Measurements from ENCODE around the gene ADK.
"Not testable (repeated sequence)": the region's sequence is repeated elsewhere in the genome, so short reads cannot be mapped to it uniquely, and the experiment has no call there.

ADK gene

GRCh38 chr10:74347522-74347921 is 196.5 kb downstream of the ADK start:
- Histone ChIP-seq H4K20me1 (ENCODE audit: insufficient read depth, low read length, poor library complexity, severe bottlenecking) (no peaks in the 10 kb centered on the region), H3K4me2 (ENCODE audit: low read depth, low read length, poor library complexity, severe bottlenecking) (no peak overlapping the region), H3K79me2 (ENCODE audit: insufficient read depth, low read length) (no peaks in the 10 kb centered on the region), H3K9me2 (replicated peaks; ENCODE audit: low read depth, low read length) (no peaks in the 10 kb centered on the region), H3K4me1 (ENCODE audit: insufficient read depth, low read length, poor library complexity, severe bottlenecking) (no peaks in the 10 kb centered on the region), H3K9ac (ENCODE audit: low read depth, low read length, poor library complexity, severe bottlenecking) (no peak overlapping the region), H2AFZ (ENCODE audit: low read length) (no peak overlapping the region), H3K36me3 (ENCODE audit: insufficient read depth, low read length) (no peaks in the 10 kb centered on the region), H3K27me3 (ENCODE audit: insufficient read depth, low read length, poor library complexity, severe bottlenecking) (no peaks in the 10 kb centered on the region), H3F3A (ENCODE audit: low read depth) (no peaks in the 10 kb centered on the region), H3K9me3 (ENCODE audit: insufficient read depth, low read depth, low read length) (peaks cover 9% of the 10 kb centered on the region; the same call in 1 of the 2 replicates), H3K4me3 (ENCODE audit: low read length, poor library complexity, severe bottlenecking) (no peak overlapping the region)
- TF ChIP-seq EZH2phosphoT487 (IDR thresholded peaks at IDR 0.05; ENCODE audit: borderline replicate concordance): no peak
- no peak for TF ChIP-seq CTCF (conservative IDR thresholded peaks at IDR 0.05; ENCODE audit: low read length)

- H3K79me2 ChIP-seq (ENCODE audit: insufficient read depth, low read length); H3K4me3 ChIP-seq (ENCODE audit: low read length, poor library complexity, severe bottlenecking); H3K4me1 ChIP-seq (ENCODE audit: insufficient read depth, low read length, poor library complexity, severe bottlenecking); H3K36me3 ChIP-seq (ENCODE audit: insufficient read depth, low read length); H2AFZ ChIP-seq (ENCODE audit: low read length); H3K9me3 ChIP-seq (ENCODE audit: insufficient read depth, low read depth, low read length); H3K27me3 ChIP-seq (ENCODE audit: insufficient read depth, low read length, poor library complexity, severe bottlenecking); H3F3A ChIP-seq (ENCODE audit: low read depth); H3K4me2 ChIP-seq (ENCODE audit: low read depth, low read length, poor library complexity, severe bottlenecking); H4K20me1 ChIP-seq (ENCODE audit: insufficient read depth, low read length, poor library complexity, severe bottlenecking); H3K9ac ChIP-seq (ENCODE audit: low read depth, low read length, poor library complexity, severe bottlenecking); H3K9me2 ChIP-seq (replicated peaks; ENCODE audit: low read depth, low read length): not testable (repeated sequence)
Observed at GRCh38 chr10:74353021-74353420, 202.0 kb downstream of the ADK start.

GRCh38 chr10:74361678-74362077 is 210.7 kb downstream of the ADK start:
- H3K9ac ChIP-seq (ENCODE audit: low read depth, low read length, poor library complexity, severe bottlenecking): no peak overlapping the region
- no peaks in the 10 kb centered on the region for H3K79me2 ChIP-seq (ENCODE audit: insufficient read depth, low read length)
- H3K9me3 ChIP-seq (ENCODE audit: insufficient read depth, low read depth, low read length): peaks cover 20% of the 10 kb centered on the region
- H3K4me3 ChIP-seq (ENCODE audit: low read length, poor library complexity, severe bottlenecking): no peak overlapping the region
- no peaks in the 10 kb centered on the region for H4K20me1 ChIP-seq (ENCODE audit: insufficient read depth, low read length, poor library complexity, severe bottlenecking)
- H3K27me3 ChIP-seq (ENCODE audit: insufficient read depth, low read length, poor library complexity, severe bottlenecking): no peaks in the 10 kb centered on the region
- H2AFZ ChIP-seq (ENCODE audit: low read length): no peak overlapping the region
- H3K9me2 ChIP-seq (replicated peaks; ENCODE audit: low read depth, low read length): no peaks in the 10 kb centered on the region
- TF ChIP-seq EZH2phosphoT487 (IDR thresholded peaks at IDR 0.05; ENCODE audit: borderline replicate concordance) (no peak), CTCF (conservative IDR thresholded peaks at IDR 0.05; ENCODE audit: low read length) (no peak)
- H3K4me2 ChIP-seq (ENCODE audit: low read depth, low read length, poor library complexity, severe bottlenecking): no peak overlapping the region
- no peaks in the 10 kb centered on the region for H3F3A ChIP-seq (ENCODE audit: low read depth)
- peaks cover 5% of the 10 kb centered on the region for H3K4me1 ChIP-seq (ENCODE audit: insufficient read depth, low read length, poor library complexity, severe bottlenecking)
- H3K36me3 ChIP-seq (ENCODE audit: insufficient read depth, low read length): peaks cover 19% of the 10 kb centered on the region

- Histone ChIP-seq H3K9ac (ENCODE audit: low read depth, low read length, poor library complexity, severe bottlenecking) (no peak overlapping the region), H3K4me1 (ENCODE audit: insufficient read depth, low read length, poor library complexity, severe bottlenecking) (peaks cover 5% of the 10 kb centered on the region), H3F3A (ENCODE audit: low read depth) (no peaks in the 10 kb centered on the region), H3K27me3 (ENCODE audit: insufficient read depth, low read length, poor library complexity, severe bottlenecking) (no peaks in the 10 kb centered on the region), H3K79me2 (ENCODE audit: insufficient read depth, low read length) (no peaks in the 10 kb centered on the region), H3K36me3 (ENCODE audit: insufficient read depth, low read length) (peaks cover 16% of the 10 kb centered on the region), H2AFZ (ENCODE audit: low read length) (no peak overlapping the region), H3K9me3 (ENCODE audit: insufficient read depth, low read depth, low read length) (peaks cover 20% of the 10 kb centered on the region), H3K9me2 (replicated peaks; ENCODE audit: low read depth, low read length) (no peaks in the 10 kb centered on the region), H3K4me3 (ENCODE audit: low read length, poor library complexity, severe bottlenecking) (no peak overlapping the region), H4K20me1 (ENCODE audit: insufficient read depth, low read length, poor library complexity, severe bottlenecking) (no peaks in the 10 kb centered on the region), H3K4me2 (ENCODE audit: low read depth, low read length, poor library complexity, severe bottlenecking) (no peak overlapping the region)
- TF ChIP-seq EZH2phosphoT487 (IDR thresholded peaks at IDR 0.05; ENCODE audit: borderline replicate concordance) (no peak), CTCF (conservative IDR thresholded peaks at IDR 0.05; ENCODE audit: low read length) (no peak)
Observed at GRCh38 chr10:74363727-74364126, 212.7 kb downstream of the ADK start.

All from Loucy (cell line).